Psoas muscle (tissue), 8 donors: Measurements from ENCODE around the gene CLSTN2. TPM values are rescaled to one million over a fixed set of nuclear protein-coding genes. Genes with fewer than 3 reads are reported as not detected.

Source experiments
- ATAC-seq, 4 donors: fragments of 200-7000 bp; cut with Tn5 transposase; one replicate each; pipeline ENCODE4 v1.9.1; 2020; ENCODE audit warnings: moderate library complexity in 3 of 4, mild to moderate bottlenecking in 2 of 4
- DNase-seq, 2 donors: peaks; one replicate each; pipeline ENCODE4 v3.0.0-alpha.2; 2020
- H3K27ac ChIP-seq: fragments of 200-600 bp; one replicate; pipeline ENCODE4 v1.8.0; 2022
- H3K27me3 ChIP-seq, 3 donors: fragments of 200-600 bp in 1 of 3; one replicate each; pipeline versions ENCODE4 v1.6.1 to v1.8.0; 2013 to 2022; ENCODE audit warnings: low read length in 2 of 3, mild to moderate bottlenecking in 2 of 3, moderate library complexity in 1 of 3; ENCODE audit not compliant: insufficient read depth in 3 of 3
- H3K36me3 ChIP-seq, 2 donors: fragments of 200-600 bp in 1 of 2; one replicate each; pipeline versions ENCODE4 v1.6.1 to v1.8.0; 2013 to 2022; ENCODE audit warnings: low read depth in 1 of 2, mild to moderate bottlenecking in 1 of 2, moderate library complexity in 1 of 2; ENCODE audit not compliant: insufficient read depth in 1 of 2
- H3K4me1 ChIP-seq: fragments of 200-600 bp; one replicate; pipeline ENCODE4 v1.8.0; 2022
- H3K4me3 ChIP-seq: fragments of 200-600 bp; one replicate; pipeline ENCODE4 v1.8.0; 2022; ENCODE audit warnings: mild to moderate bottlenecking
- H3K9me3 ChIP-seq: fragments of 200-600 bp; one replicate; pipeline ENCODE4 v1.8.0; 2022
- CTCF ChIP-seq: fragments of 200-600 bp; IDR thresholded peaks from one replicate; pipeline ENCODE4 v1.8.0; 2022; ENCODE audit warnings: antibody characterized with exemption
- WGBS, 3 donors: extraction: QIAGEN DNeasy Blood & Tissue Kit; methylation state at CpG; one replicate each; pipeline versions ENCODE4 v1.1.6 to v1.1.7; 2013; 5-methylcytosine and 5-hydroxymethylcytosine counted together
- intact Hi-C, 2 donors: fragments of 100-400 bp; cut with DNase I; formaldehyde crosslinking; loops; one replicate each; pipeline versions ENCODE4 v1.11.0 to v1.14.2; 2022
- polyA plus RNA-seq, 3 donors: library from polyadenylated mRNA; stranded (reverse); fragments of 200-250 nt; gene quantifications; one replicate each; pipeline ENCODE4 v1.2.3, GENCODE V29; 2013
- total RNA-seq, 4 donors: library from RNA; stranded (reverse); fragmentation: NEBNext Ultra II Directional in 2 of 4; extraction: Animal tissue kit (Norgen Biotek cat#: 25700) in 2 of 4; gene quantifications; one replicate each; pipeline versions ENCODE4 v1.2.1 to v1.2.4, GENCODE V29; 2021 to 2023
- donor health status: healthy with polysubstance abuse.
- donor health status: DM: no; HTN: no; CAD: no; lungs with moderate emphysema.
- donor health status: Bipolar disorder and iron deficiency.
- donor health status: healthy.
- donor health status: DM: yes; HTN: yes; CAD: no.
- donor health status: DM: no; HTN: no; CAD: no.
- donor health status: DM: no; HTN: no; CAD: no.
- donor health status: DM: yes; HTN: yes; CAD: no.

CLSTN2 gene
- total and polyA plus RNA-seq, 7 donors: 0.24 to 5.0 (median 1.5) TPM

DNA sequence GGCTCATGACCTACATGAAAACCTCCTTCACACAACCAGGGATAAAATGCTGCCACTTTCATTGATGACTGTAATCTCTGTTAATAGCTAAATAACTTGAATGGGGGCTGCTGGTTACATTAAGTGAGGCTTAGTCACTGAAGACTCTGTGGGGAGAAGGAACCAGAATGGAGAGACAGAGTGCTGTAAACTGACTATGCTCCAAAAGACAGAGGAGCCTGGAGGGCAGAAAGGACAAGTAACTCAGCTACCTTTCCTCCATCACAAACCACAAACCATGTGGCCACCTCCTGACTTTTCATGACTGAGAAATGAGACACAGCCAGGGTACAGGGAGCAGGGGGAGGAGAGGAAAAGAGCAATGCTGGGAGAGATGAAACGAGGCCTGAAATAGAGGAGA is 645.8 kb downstream of the CLSTN2 start:
- H3K4me3 ChIP-seq: no peak overlapping the region
- H3K4me1 ChIP-seq: no peaks in the 10 kb centered on the region
- H3K27ac ChIP-seq: no peak overlapping the region
- ATAC-seq (no peak), DNase-seq (no peak)
- H3K9me3 ChIP-seq: no peaks in the 10 kb centered on the region
- no peaks in the 10 kb centered on the region for H3K36me3 ChIP-seq
- H3K27me3 ChIP-seq: no peaks in the 10 kb centered on the region
- intact Hi-C loops: no loop called here
- TF ChIP-seq CTCF: no peak
- WGBS, 3 donors: 33 to 82% (median 53%) methylated on average over 1 of the region's 1 CpG

GRCh38 chr3:140584549-140584948 is 649.6 kb downstream of the CLSTN2 start:
- peaks cover 0 to 5% (median 0%) of the 10 kb centered on the region in 3 donors for H3K27me3 ChIP-seq
- H3K27ac ChIP-seq: no peak overlapping the region
- DNase-seq (no peak), ATAC-seq (no peak)
- WGBS, 3 donors: 6 to 19% (median 9%) methylated on average over 1 of the region's 1 CpG
- intact Hi-C loops: no loop called here
- no peaks in the 10 kb centered on the region for H3K36me3 ChIP-seq
- H3K9me3 ChIP-seq: no peaks in the 10 kb centered on the region
- no peak for TF ChIP-seq CTCF
- no peaks in the 10 kb centered on the region for H3K4me1 ChIP-seq
- H3K4me3 ChIP-seq: no peak overlapping the region

DNA sequence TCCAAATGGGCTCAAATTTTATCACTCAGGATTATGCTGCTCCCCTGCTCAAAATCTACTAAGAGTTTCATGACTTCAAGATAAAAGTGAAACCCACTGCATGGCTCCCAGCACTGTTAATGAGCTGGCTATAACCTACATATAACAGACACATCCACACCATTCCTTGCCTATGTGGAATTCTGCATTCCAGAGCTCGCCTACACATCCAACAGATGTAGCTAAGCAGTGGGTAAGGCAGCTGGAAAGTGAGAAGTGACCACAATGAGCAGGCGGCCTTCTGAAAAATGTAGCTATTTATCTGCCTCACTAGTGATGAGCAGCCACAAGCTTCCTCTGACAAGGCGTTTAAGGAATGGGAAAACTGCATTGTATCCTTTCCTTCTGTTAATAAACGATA is 650.8 kb downstream of the CLSTN2 start:
- H3K27me3 ChIP-seq: peaks cover 0 to 5% (median 0%) of the 10 kb centered on the region in 3 donors
- H3K36me3 ChIP-seq: no peaks in the 10 kb centered on the region
- 79 to 81% (median 80%) methylated on average over 4 of the region's 4 CpGs for WGBS, 3 donors
- no peak overlapping the region for H3K4me3 ChIP-seq
- TF ChIP-seq CTCF: no peak
- no peak overlapping the region for H3K27ac ChIP-seq
- no peaks in the 10 kb centered on the region for H3K9me3 ChIP-seq
- intact Hi-C loops: no loop called here
- DNase-seq (no peak), ATAC-seq (no peak)
- H3K4me1 ChIP-seq: no peaks in the 10 kb centered on the region

DNA sequence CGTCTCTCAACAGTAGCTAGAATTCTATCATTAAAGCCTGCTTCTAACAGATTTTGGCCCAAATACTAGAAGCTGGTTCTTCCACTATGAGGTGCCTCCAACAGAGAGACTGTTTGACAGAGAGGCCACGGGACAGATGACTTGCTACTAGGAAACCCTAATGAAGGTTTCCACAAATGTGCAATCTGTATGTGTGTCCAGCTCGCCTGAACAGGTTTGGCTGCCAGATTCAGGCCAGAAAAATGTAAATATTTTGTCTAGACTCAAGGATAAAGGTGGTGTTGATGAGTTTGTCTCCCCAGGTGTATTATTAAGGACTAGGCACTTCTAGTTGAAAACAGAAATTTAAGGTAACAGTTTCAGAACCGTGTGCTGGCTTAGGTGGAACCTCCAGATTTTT is 651.3 kb downstream of the CLSTN2 start:
- no peak for TF ChIP-seq CTCF
- no peaks in the 10 kb centered on the region for H3K36me3 ChIP-seq
- H3K27ac ChIP-seq: no peak overlapping the region
- no peak overlapping the region for H3K4me3 ChIP-seq
- DNase-seq (no peak), ATAC-seq (no peak)
- H3K9me3 ChIP-seq: no peaks in the 10 kb centered on the region
- peaks cover 0 to 5% (median 0%) of the 10 kb centered on the region in 3 donors for H3K27me3 ChIP-seq
- intact Hi-C loops: no loop called here
- H3K4me1 ChIP-seq: no peaks in the 10 kb centered on the region
- 77 to 84% (median 84%) methylated on average over 4 of the region's 4 CpGs for WGBS, 3 donors

GRCh38 chr3:140588558-140588957 is 653.6 kb downstream of the CLSTN2 start:
- DNase-seq: no peak
- Histone ChIP-seq H3K27me3 (peaks cover 0 to 5% (median 0%) of the 10 kb centered on the region in 3 donors), H3K9me3 (no peaks in the 10 kb centered on the region), H3K27ac (no peak overlapping the region), H3K36me3 (no peaks in the 10 kb centered on the region), H3K4me1 (no peaks in the 10 kb centered on the region), H3K4me3 (no peak overlapping the region)
- whole genome bisulfite sequencing, 3 donors: 63 to 69% (median 63%) methylated on average over 3 of the region's 3 CpGs
- ATAC-seq: no peak
- intact Hi-C loops: no loop called here
- TF ChIP-seq CTCF: no peak
